ACHN (cell line): ENCODE measurements around the gene ARHGAP26.
A peak's percentile ranks its signal among the peaks of the same experiment; 100 is the strongest.
"Not testable (repeated sequence)": the region's sequence is repeated elsewhere in the genome, so short reads cannot be mapped to it uniquely, and the experiment has no call there.

Source experiments
- DNase-seq: peaks from one replicate; pipeline ENCODE4 v3.0.0-alpha.2; 2015
- in situ Hi-C: cut with HindIII; loops from 2 replicates; pipeline ENCODE4 v1.10.0; 2017; ENCODE audit warnings: low sequenced_read_pairs, low pct_ligation_motif_present, low pct_unique_long_range_greater_than_20kb

The ARHGAP26 gene

GRCh38 chr5:143084407-143084806 lies 314.2 kb downstream of the ARHGAP26 start:
- in situ Hi-C loops = no loop called here
- DNase-seq = no peak

DNA sequence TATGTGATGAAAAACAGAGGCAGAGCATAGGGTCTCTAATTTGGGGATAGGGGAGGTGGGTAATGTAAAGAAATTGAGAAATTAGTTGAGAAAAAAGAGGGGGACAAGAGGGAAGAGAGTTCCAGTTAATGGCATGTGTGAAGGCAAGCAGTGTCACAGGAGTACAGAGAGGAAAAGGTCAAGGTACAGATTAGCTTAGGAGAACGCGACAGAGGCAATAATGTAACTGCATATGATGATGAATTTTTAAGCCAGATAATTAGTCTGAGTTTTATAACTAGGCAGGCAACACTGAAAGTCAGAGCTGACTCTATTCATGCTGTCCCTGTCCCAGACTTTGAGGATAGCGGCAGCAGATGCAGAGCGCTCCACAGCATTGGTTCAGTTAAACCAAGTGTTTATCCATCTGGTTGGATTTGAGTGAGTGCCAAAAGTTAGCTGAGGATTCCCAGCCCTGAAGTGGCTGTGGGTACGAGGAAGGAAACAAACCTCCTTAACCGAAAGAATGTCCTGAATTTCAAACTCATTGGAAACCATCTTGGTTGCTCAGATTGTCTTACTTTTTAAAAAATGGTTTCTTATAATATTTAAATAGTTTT lies 315.2 kb downstream of the ARHGAP26 start:
- DNase-seq = no peak

DNA sequence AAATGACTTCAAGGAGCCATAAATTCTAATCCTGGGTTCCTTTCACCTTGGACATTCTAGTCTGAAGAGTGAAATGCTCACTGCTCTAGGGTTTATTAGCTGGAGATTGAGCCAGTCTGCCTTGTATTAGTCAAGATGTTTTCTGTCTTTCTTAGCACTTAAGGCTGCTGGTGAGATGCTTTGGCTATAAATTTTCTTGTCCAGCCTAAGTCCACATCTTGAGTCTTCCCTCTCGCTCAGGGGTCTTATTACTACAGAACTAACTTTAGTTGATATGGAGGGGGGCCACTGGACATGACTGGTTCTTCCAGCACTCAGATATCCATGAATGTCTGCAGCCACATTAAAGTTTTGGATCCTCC lies 316.4 kb downstream of the ARHGAP26 start:
- DNase-seq = no peak
- in situ Hi-C loops = no loop called here

More for the DNA sequence above, 315.2 kb downstream of the ARHGAP26 start:
- in situ Hi-C loops = no loop called here

- DNase-seq = no peak
- in situ Hi-C loops = no loop called here
These were observed 316.9 kb downstream of the ARHGAP26 start for GRCh38 chr5:143086908-143087637.

GRCh38 chr5:143088702-143089101 lies 318.5 kb downstream of the ARHGAP26 start:
- in situ Hi-C loops = not testable (repeated sequence)

DNA sequence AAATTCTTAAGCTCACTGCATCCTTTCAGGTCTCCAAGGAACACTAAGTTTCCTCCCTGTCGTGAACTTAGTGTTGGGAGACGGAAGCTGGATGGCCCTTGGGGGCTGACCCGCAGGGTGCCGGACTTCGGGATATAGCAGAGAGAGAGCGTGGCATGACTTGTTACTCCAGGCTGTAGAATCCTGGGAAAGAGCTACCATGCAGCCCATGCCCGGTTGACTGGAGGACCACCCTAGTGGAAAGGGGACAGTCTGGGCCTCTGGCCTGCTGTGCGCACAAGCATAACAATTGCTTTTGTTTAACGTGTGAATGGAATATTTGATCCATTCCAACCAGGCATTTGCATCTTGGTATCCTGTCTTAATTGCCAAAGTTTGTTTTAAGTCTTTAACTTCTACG lies 319.9 kb downstream of the ARHGAP26 start:
- DNase-seq, in situ Hi-C loops: not testable (repeated sequence)

More at GRCh38 chr5:143088702-143089101, 318.5 kb downstream of the ARHGAP26 start:
- not testable (repeated sequence) for DNase-seq

DNA sequence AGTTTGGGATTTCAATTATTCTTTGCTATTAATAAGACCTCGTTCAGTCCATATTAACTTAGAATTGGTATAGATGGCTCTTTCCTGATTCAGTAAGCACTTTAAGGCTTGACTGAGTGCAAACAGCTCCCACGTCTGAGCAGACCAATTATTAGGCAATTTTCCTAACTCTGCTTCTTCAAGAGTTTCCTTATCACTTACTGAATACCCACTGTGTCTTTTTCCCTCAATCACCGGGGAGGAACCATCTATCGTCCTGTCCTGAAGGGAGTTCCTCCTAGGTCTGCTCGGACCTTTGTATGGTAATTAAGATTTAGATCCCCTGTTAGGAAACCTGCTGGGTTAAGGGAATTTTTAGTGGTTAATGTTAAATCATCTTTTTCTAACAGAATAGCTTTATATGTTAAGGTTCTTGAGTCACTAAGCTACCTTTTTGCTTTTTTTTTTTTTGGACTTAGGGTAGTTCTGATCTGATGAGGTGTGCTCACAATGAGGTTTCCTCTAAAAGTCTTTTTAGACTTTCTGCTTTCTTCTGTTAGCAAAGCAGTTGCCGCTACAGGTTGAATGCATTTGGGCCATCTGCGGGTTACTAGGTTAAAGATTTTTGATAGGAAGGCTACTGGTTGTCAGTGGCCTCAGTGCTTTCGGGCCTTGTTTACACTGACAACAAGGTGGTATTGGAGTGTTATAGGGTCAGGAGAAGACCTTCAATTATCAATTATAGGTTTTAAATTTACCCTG lies 322.7 kb downstream of the ARHGAP26 start:
- DNase-seq, in situ Hi-C loops: not testable (repeated sequence)

DNA sequence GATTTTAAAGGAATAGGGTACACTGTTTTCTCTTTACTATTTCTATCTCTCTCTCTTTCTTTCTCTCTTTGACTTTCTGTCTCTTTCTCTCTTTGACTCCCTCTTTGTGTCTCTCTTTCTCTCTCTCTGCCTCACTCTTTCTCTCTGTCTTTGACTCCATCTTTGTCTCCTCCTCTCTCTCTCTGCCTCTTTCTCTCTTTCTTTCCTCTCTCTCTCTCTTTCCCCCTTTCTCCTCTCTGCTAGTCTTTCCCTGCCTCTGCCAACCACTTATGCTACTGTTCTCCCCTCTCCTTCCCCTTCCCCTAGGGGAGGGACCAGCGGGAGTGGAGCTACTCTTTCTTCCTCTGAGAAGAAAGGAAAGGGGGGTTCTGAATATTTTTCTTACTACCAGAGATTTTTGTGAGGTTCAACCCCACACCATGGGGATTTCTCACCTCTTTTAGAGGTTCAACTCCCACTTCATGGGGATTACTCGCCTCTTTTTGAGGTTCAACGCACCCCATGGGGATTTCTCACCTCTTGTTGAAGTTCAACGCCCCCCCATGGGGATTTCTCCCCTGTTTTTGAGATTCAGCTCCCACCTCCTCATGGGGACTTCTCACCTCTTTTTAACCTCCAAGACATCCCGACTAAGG lies 323.4 kb downstream of the ARHGAP26 start:
- no peak for DNase-seq
- in situ Hi-C loops = no loop called here

- in situ Hi-C loops = no loop called here
- DNase-seq = peak; percentile 52
These were observed 323.9 kb downstream of the ARHGAP26 start for GRCh38 chr5:143094087-143094521.

GRCh38 chr5:143094608-143095007 lies 324.4 kb downstream of the ARHGAP26 start:
- in situ Hi-C loops, DNase-seq: not testable (repeated sequence)

- no peak for DNase-seq
- in situ Hi-C loops = no loop called here
These were observed 330.9 kb downstream of the ARHGAP26 start for GRCh38 chr5:143101121-143101520.

GRCh38 chr5:143101725-143102386 lies 331.7 kb downstream of the ARHGAP26 start:
- DNase-seq = no peak
- in situ Hi-C loops = no loop called here

DNA sequence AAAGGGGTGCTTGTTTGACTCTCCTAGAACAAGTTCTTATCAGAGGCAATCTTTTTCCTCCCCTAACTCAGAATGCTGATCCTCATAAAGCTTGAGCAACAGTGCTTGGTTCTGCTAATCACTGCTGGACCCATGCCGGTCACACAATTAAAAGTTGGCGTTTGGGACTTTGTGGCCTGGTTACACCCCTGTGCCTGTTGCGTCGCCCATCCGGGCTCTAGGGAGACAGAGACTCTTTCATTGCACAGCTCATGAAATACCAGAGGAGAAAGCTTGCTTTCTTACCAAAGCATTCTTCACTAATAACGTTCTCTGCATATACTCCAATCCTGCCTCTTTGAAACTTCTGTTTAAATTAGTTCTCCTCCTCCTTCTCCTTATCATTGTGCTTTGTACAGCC lies 332.2 kb downstream of the ARHGAP26 start:
- in situ Hi-C loops = no loop called here

GRCh38 chr5:143105216-143105905 lies 335.2 kb downstream of the ARHGAP26 start:
- in situ Hi-C loops = no loop called here
- no peak for DNase-seq

More for the DNA sequence above, 332.2 kb downstream of the ARHGAP26 start:
- no peak for DNase-seq

GRCh38 chr5:143106174-143106573 lies 336.0 kb downstream of the ARHGAP26 start:
- in situ Hi-C loops = no loop called here
- peak; percentile 57 for DNase-seq

DNA sequence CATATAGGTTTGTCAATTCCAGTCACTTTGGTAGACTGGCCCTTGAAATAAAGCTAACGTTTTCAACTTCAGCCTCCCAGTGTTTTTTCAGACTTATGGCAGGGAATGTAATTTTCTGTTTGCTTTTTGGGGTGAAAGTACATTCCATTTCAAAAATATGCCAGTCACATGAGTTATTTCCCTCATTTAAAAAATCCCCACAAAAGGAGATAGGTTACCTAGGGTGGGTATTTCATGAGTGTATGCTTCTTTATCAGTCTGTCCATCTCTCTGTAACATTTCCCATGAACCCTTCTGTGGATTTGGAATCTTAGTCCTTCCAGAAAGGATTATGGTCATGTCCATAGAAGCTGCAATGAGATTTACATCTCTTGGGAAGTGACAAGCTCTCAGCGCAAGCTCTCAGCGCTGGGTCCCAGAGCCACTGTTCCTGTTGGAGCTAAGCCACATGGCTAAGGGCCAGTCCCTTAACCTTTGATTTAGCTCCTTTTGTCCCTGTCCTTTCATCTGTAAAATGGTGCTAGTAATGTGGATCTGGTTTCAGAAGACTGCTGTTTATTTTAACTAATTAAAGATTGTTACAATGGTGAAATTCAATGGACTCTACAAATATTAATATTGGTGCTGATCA lies 338.4 kb downstream of the ARHGAP26 start:
- in situ Hi-C loops = no loop called here

DNA sequence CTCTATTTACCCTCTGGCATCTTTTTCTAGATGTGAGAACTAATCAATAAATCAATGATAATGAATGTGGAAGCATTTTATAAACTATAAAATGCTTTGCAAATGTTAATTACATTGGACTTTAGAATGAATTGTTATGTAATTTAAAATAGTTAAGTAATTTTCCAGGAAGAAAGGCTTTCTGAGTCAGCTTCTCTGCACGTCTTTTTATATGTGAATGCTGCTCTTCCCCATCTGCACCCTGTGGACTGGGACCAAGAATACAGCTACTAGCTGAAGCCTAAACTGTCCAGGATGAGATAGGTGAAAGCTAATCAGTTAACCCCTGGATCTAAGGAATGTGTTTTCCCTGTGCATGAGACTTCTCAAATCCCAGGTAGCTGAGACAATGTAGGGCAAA lies 340.4 kb downstream of the ARHGAP26 start:
- DNase-seq = no peak
- in situ Hi-C loops = no loop called here

More for the DNA sequence above, 338.4 kb downstream of the ARHGAP26 start:
- no peak for DNase-seq
